Measurements from ENCODE around the gene KCNQ2.

GRCh38 chr20:63452341-63452740, 20.1 kb downstream of the KCNQ2 start:
- TF ChIP-seq CTCF (conservative IDR thresholded peaks at IDR 0.05; ENCODE audit: low read depth in 2 of 2) (no peak), JUNB (IDR thresholded peaks at IDR 0.05; ENCODE audit: unreplicated experiment) (no peak), EZH2 (IDR thresholded peaks at IDR 0.05; ENCODE audit: low read depth, unreplicated experiment) (no peak), EZH2phosphoT487 (IDR thresholded peaks at IDR 0.05; ENCODE audit: unreplicated experiment) (no peak), POLR2AphosphoS5 (IDR thresholded peaks at IDR 0.05; ENCODE audit: low read depth) (no peak), ZNF114 (CRISPR knock-in tag; IDR thresholded peaks at IDR 0.05) (no peak), REST (IDR thresholded peaks at IDR 0.05; ENCODE audit: unreplicated experiment) (no peak), CREB1 (CRISPR knock-in tag; IDR thresholded peaks at IDR 0.05; ENCODE audit: low read depth) (no peak), ZNF462 (CRISPR knock-in tag; IDR thresholded peaks at IDR 0.05) (no peak)

Measured in GM23338 (cell line).